HCT116 (cell line): ENCODE measurements around the gene SPATS2L. TPM values are rescaled to one million over a fixed set of nuclear protein-coding genes. Genes with fewer than 3 reads are reported as not detected.

Source experiments
- ATAC-seq: fragments of 200-7000 bp; cut with Tn5 transposase; 2 replicates; pipeline ENCODE4 v1.9.1; 2020; ENCODE audit warnings: mild to moderate bottlenecking, moderate library complexity
- BruUV-seq: library from RNA; stranded (reverse); fragments of 400-500 nt; replicated peaks from 2 replicates; lab custom pipeline; 2021; lab: Mats Ljungman, UMichigan
- CTCF ChIA-PET: fragments of 300-600 bp; sonication (Branson Sonifier 250); formaldehyde crosslinking; loops from one replicate; lab custom pipeline; 2021; ENCODE audit warnings: antibody characterized with exemption; lab: Charles Lee
- POLR2A ChIA-PET: fragments of 300-600, 350-600 bp; sonication (Branson Sonifier 250); formaldehyde crosslinking; loops from one replicate; lab custom pipeline; 2021; ENCODE audit warnings: antibody characterized with exemption; lab: Charles Lee
- RAD21 ChIA-PET, 2 experiments: fragments of 300-600 bp; sonication (Branson Sonifier 250); formaldehyde crosslinking; loops; one replicate each; lab custom pipeline; 2023; ENCODE audit warnings: low total read pairs in 2 of 2; ENCODE audit not compliant: uncharacterized antibody in 2 of 2, unreplicated experiment in 2 of 2, low non-redundant PET in 1 of 2; lab: Charles Lee
- DNase-seq: peaks from one replicate; pipeline ENCODE4 v3.0.0-alpha.2; 2010; ENCODE audit warnings: low read depth, low spot score
- H2AFZ ChIP-seq: fragments of 200-600 bp; shearing (Covaris generic), sonication (generic); 2 replicates; pipeline ENCODE4 v1.6.1; 2017; ENCODE audit warnings: low read depth, mixed run types, mixed read lengths, antibody characterized with exemption, low read length; ENCODE audit not compliant: poor library complexity, severe bottlenecking
- H3K27ac ChIP-seq: 2 replicates; pipeline ENCODE4 v1.5.1; 2012; ENCODE audit warnings: low read depth, low read length
- H3K27me3 ChIP-seq: fragments of 200-600 bp; sonication (generic); 2 replicates; pipeline ENCODE4 v1.6.1; 2016; ENCODE audit warnings: mixed run types, low read length, mixed read lengths; ENCODE audit not compliant: insufficient read depth
- H3K36me3 ChIP-seq, 2 experiments: fragments of 200-500 bp in 1 of 2; fragments of 200-600 bp in 1 of 2; sonication (Bioruptor generic) in 1 of 2; sonication (generic) in 1 of 2; 2 replicates each; pipeline versions ENCODE4 v1.5.1 to v1.6.1; 2014 to 2016; ENCODE audit warnings: low read length in 2 of 2, inconsistent platforms in 1 of 2, mixed read lengths in 1 of 2, mixed run types in 1 of 2; ENCODE audit not compliant: insufficient read depth in 2 of 2, control insufficient read depth in 1 of 2
- H3K4me1 ChIP-seq, 2 experiments: fragments of 200-600 bp in 1 of 2; sonication (generic) in 1 of 2; 2 replicates each; pipeline versions ENCODE4 v1.5.1 to v1.6.1; 2012 to 2017; ENCODE audit warnings: low read length in 2 of 2, inconsistent platforms in 1 of 2, mild to moderate bottlenecking in 1 of 2, mixed read lengths in 1 of 2, mixed run types in 1 of 2, moderate library complexity in 1 of 2; ENCODE audit not compliant: insufficient read depth in 2 of 2, control insufficient read depth in 1 of 2
- H3K4me2 ChIP-seq: fragments of 200-600 bp; sonication (generic); 2 replicates; pipeline ENCODE4 v1.6.1; 2017; ENCODE audit warnings: mixed run types, low read length, mixed read lengths
- H3K4me3 ChIP-seq, 2 experiments: fragments of 200-600 bp in 1 of 2; sonication (generic) in 1 of 2; replicated peaks in 1 of 2; 2 replicates each; pipeline ENCODE4 v1.5.1; 2011 to 2016; ENCODE audit warnings: low read length in 2 of 2, control low read depth in 1 of 2, low read depth in 1 of 2, mild to moderate bottlenecking in 1 of 2, mixed read lengths in 1 of 2, mixed run types in 1 of 2
- H3K79me2 ChIP-seq: fragments of 200-600 bp; sonication (generic); 2 replicates; pipeline ENCODE4 v1.6.1; 2017; ENCODE audit warnings: mild to moderate bottlenecking, mixed run types, low read length, moderate library complexity, mixed read lengths; ENCODE audit not compliant: insufficient read depth
- H3K9ac ChIP-seq: fragments of 200-600 bp; sonication (generic); 2 replicates; pipeline ENCODE4 v1.6.1; 2016; ENCODE audit warnings: low read length, mixed read lengths
- H3K9me2 ChIP-seq: fragments of 200-600 bp; sonication (generic), shearing (Covaris generic); 2 replicates; pipeline ENCODE4 v1.6.1; 2017; ENCODE audit warnings: mixed run types, mild to moderate bottlenecking, moderate library complexity; ENCODE audit not compliant: insufficient read depth
- H3K9me3 ChIP-seq, 2 experiments: fragments of 200-500 bp in 1 of 2; fragments of 200-600 bp in 1 of 2; sonication (Bioruptor generic) in 1 of 2; sonication (generic) in 1 of 2; 2 replicates each; pipeline ENCODE4 v1.6.1; 2014 to 2017; ENCODE audit warnings: low read length in 2 of 2, mixed read lengths in 2 of 2, inconsistent platforms in 1 of 2, low read depth in 1 of 2, mild to moderate bottlenecking in 1 of 2, mixed run types in 1 of 2, moderate library complexity in 1 of 2; ENCODE audit not compliant: control insufficient read depth in 1 of 2, insufficient read depth in 1 of 2
- H4K20me1 ChIP-seq: fragments of 200-600 bp; sonication (generic), shearing (Covaris generic); 2 replicates; pipeline ENCODE4 v1.6.1; 2017; ENCODE audit warnings: mixed run types, mild to moderate bottlenecking, moderate library complexity; ENCODE audit not compliant: insufficient read depth
- CBX3 ChIP-seq: IDR thresholded peaks from 2 replicates; pipeline ENCODE4 v1.6.1; 2012; ENCODE audit warnings: low read depth
- CEBPB ChIP-seq: IDR thresholded peaks from 2 replicates; pipeline ENCODE4 v1.6.1; 2012; ENCODE audit warnings: low read depth
- EGR1 ChIP-seq: IDR thresholded peaks from 2 replicates; pipeline ENCODE4 v1.6.1; 2012; ENCODE audit warnings: low read depth
- ELF1 ChIP-seq: IDR thresholded peaks from 2 replicates; pipeline ENCODE4 v1.6.1; 2012; ENCODE audit warnings: low read depth, borderline replicate concordance
- POLR2A ChIP-seq: IDR thresholded peaks from 2 replicates; pipeline ENCODE4 v1.7.0; 2011; ENCODE audit warnings: borderline replicate concordance; ENCODE audit not compliant: insufficient read depth, insufficient read length; ENCODE audit errors: extremely low read depth
- POLR2AphosphoS5 ChIP-seq: IDR thresholded peaks from 2 replicates; pipeline ENCODE4 v1.6.1; 2011; ENCODE audit warnings: mild to moderate bottlenecking, low read depth, low read length, moderate library complexity
- SIN3A ChIP-seq: IDR thresholded peaks from 2 replicates; pipeline ENCODE4 v1.6.1; 2012; ENCODE audit warnings: low read depth
- SP1 ChIP-seq: IDR thresholded peaks from 2 replicates; pipeline ENCODE4 v1.6.1; 2012; ENCODE audit warnings: low read depth
- TCF7L2 ChIP-seq: IDR thresholded peaks from 2 replicates; pipeline ENCODE4 v1.7.0; 2011; ENCODE audit warnings: borderline replicate concordance, inconsistent platforms; ENCODE audit not compliant: insufficient read depth, insufficient read length; ENCODE audit errors: extremely low read depth
- YY1 ChIP-seq: IDR thresholded peaks from 2 replicates; pipeline ENCODE4 v1.6.1; 2011; ENCODE audit warnings: low read length, low read depth, moderate library complexity, mild to moderate bottlenecking; ENCODE audit not compliant: insufficient replicate concordance; ENCODE audit errors: extremely low read depth
- ZFX ChIP-seq: fragments of 450-650 bp; IDR thresholded peaks from 2 replicates; pipeline ENCODE4 v1.6.1; 2017
- ZNF274 ChIP-seq: fragments of 200-500 bp; sonication (Bioruptor generic); IDR thresholded peaks from 2 replicates; pipeline ENCODE4 v1.6.1; 2014; ENCODE audit warnings: mild to moderate bottlenecking, low read depth, low read length, inconsistent platforms
- intact Hi-C: fragments of 100-400 bp; cut with micrococcal nuclease; formaldehyde crosslinking; loops from 2 replicates; pipeline ENCODE4 v1.10.0; 2022
- total RNA-seq: library from RNA; stranded (reverse); gene quantifications from one replicate; pipeline ENCODE4 v1.2.1, GENCODE V29; 2021; ENCODE audit not compliant: unreplicated experiment
- TF ChIP-seq, protein P1 (sequence below), 3 experiments: fragments of 200-600 bp in 1 of 3; sonication (generic) in 1 of 3; IDR thresholded peaks in 2 of 3; conservative IDR thresholded peaks in 1 of 3; 2 replicates each; pipeline ENCODE4 v1.5.1; 2012 to 2017; ENCODE audit warnings: low read depth in 2 of 3, low read length in 2 of 3, antibody characterized with exemption in 1 of 3, borderline replicate concordance in 1 of 3, control low read depth in 1 of 3, mild to moderate bottlenecking in 1 of 3, mixed read lengths in 1 of 3, mixed run types in 1 of 3, moderate library complexity in 1 of 3; ENCODE audit not compliant: insufficient read depth in 1 of 3

SPATS2L gene
- total RNA-seq, 1 experiment from 2014 or later, result 87.1 TPM

DNA sequence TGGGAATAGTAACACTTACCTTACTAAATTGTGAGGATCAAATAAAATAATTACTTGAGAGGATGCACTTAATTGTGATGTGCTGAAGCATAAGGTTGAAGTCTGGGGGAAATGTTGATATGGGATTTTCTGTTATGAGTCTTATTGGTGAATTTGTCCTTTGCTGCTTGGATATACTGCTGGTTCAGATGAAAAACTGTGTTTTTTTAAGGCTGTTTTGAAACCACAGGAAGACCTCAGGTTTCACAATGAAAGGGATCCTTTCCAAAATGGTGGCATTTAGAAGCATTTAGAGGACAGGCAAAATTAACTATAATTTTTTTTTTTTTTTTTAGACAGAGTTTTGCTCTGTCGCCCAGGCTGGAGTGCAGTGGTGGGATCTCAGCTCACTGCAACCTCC lies 34.9 kb downstream of the SPATS2L start:
- H3K27ac ChIP-seq, result no peak overlapping the region
- RAD21 ChIA-PET, result no interaction called here
- DNase-seq (no peak), ATAC-seq (no peak)
- no TSS peak for BruUV-seq
- H3K36me3 ChIP-seq, result no peaks in the 10 kb centered on the region
- TF ChIP-seq POLR2A (no peak), ELF1 (no peak)
- H3K9ac ChIP-seq, result no peak overlapping the region
- H3K4me2 ChIP-seq, result no peak overlapping the region
- H3K4me3 ChIP-seq, result no peak overlapping the region
- peaks cover 72% of the 10 kb centered on the region for H3K79me2 ChIP-seq
- intact Hi-C loops, result no loop called here
- H3K4me1 ChIP-seq, result peaks cover 22 to 34% of the 10 kb centered on the region in 2 experiments
- no peaks in the 10 kb centered on the region for H3K9me2 ChIP-seq
- no peak overlapping the region for H2AFZ ChIP-seq
- H3K27me3 ChIP-seq, result no peaks in the 10 kb centered on the region
- POLR2A ChIA-PET, result no interaction called here
- CTCF ChIA-PET, result no interaction called here
- no peaks in the 10 kb centered on the region for H4K20me1 ChIP-seq
- H3K9me3 ChIP-seq, result no peaks in the 10 kb centered on the region

DNA sequence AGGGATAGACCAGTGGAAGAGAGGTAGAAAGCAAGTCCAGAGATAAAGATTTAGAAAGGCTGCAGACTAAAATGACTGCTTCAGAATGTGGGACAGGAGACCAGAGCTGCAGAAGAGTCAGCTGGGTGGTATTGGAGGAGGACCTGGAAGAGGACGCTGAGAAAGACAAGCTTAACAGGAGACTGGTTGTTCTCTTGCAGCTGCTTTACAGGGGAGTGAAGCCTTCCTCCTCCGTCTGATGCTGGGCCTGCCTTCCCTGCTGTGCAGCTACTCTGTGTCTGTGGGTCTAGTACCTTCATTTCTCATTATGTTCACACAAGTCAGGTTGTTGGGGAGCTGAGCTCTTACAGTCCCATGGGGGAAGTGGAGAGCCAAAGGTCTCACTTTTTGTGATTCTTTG lies 35.7 kb downstream of the SPATS2L start:
- ChIA-PET CTCF (no interaction called here), POLR2A (no interaction called here), RAD21 (no interaction called here)
- Histone ChIP-seq H3K27me3 (no peaks in the 10 kb centered on the region), H3K4me1 (peaks cover 13 to 25% of the 10 kb centered on the region in 2 experiments), H3K36me3 (no peaks in the 10 kb centered on the region), H4K20me1 (no peaks in the 10 kb centered on the region), H2AFZ (no peak overlapping the region), H3K9me3 (no peaks in the 10 kb centered on the region), H3K27ac (no peak overlapping the region), H3K4me2 (no peak overlapping the region), H3K79me2 (peaks cover 72% of the 10 kb centered on the region), H3K9ac (no peak overlapping the region), H3K4me3 (no peak overlapping the region)
- DNase-seq, result no peak
- BruUV-seq, result no TSS peak
- intact Hi-C loops, result no loop called here
- no peak for ATAC-seq
- TF ChIP-seq ZNF274, result no peak
- TF ChIP-seq, all 23 proteins: peak for 0
- no peaks in the 10 kb centered on the region for H3K9me2 ChIP-seq

DNA sequence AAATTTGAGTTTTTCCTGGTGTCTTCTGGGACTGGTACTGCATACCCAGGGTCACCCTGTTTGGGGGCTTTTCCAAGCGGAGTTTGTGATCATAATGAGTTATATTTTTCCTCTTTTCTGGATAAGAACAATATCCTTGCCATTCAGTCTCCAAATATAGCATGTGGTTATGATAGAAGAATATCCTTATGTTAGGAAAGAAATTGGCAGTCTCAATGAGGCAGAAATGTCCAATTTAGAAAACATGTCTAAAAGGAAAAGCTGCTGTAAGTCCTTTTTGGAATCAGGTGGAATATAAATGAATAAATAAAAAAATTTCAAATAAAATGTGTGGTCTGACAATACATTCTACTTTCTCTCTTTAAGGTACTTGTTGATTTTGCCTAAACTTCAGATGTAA lies 36.2 kb downstream of the SPATS2L start:
- Histone ChIP-seq H2AFZ (no peak overlapping the region), H3K9me3 (no peaks in the 10 kb centered on the region), H3K9me2 (no peaks in the 10 kb centered on the region), H3K36me3 (no peaks in the 10 kb centered on the region), H3K4me1 (peaks cover 9 to 21% of the 10 kb centered on the region in 2 experiments), H3K4me2 (no peak overlapping the region), H3K27me3 (no peaks in the 10 kb centered on the region), H3K79me2 (peaks cover 72% of the 10 kb centered on the region), H3K9ac (no peak overlapping the region), H3K4me3 (no peak overlapping the region), H4K20me1 (no peaks in the 10 kb centered on the region), H3K27ac (no peak overlapping the region)
- no peak for DNase-seq
- ATAC-seq, result no peak
- intact Hi-C loops, result no loop called here
- RAD21 ChIA-PET, result no interaction called here
- CTCF ChIA-PET, result no interaction called here
- BruUV-seq, result no TSS peak
- POLR2A ChIA-PET, result no interaction called here
- TF ChIP-seq CEBPB (no peak), ZFX (no peak), EGR1 (no peak), POLR2AphosphoS5 (no peak), TCF7L2 (no peak), SP1 (no peak), YY1 (no peak), ZNF274 (no peak), CBX3 (no peak), POLR2A (no peak), SIN3A (no peak), ELF1 (no peak)
- TF ChIP-seq, protein P1, sequence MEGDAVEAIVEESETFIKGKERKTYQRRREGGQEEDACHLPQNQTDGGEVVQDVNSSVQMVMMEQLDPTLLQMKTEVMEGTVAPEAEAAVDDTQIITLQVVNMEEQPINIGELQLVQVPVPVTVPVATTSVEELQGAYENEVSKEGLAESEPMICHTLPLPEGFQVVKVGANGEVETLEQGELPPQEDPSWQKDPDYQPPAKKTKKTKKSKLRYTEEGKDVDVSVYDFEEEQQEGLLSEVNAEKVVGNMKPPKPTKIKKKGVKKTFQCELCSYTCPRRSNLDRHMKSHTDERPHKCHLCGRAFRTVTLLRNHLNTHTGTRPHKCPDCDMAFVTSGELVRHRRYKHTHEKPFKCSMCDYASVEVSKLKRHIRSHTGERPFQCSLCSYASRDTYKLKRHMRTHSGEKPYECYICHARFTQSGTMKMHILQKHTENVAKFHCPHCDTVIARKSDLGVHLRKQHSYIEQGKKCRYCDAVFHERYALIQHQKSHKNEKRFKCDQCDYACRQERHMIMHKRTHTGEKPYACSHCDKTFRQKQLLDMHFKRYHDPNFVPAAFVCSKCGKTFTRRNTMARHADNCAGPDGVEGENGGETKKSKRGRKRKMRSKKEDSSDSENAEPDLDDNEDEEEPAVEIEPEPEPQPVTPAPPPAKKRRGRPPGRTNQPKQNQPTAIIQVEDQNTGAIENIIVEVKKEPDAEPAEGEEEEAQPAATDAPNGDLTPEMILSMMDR (IDR thresholded peaks at IDR 0.05 in 2 of 3, conservative IDR thresholded peaks at IDR 0.05 in 1 of 3; ENCODE audit: borderline replicate concordance in 1 of 3, insufficient read depth in 1 of 3, low read depth in 2 of 3, low read length in 2 of 3), result no peak
